Sigmoid colon (tissue), 4 donors: ENCODE measurements around the gene UBE2E2.

ENCODE experiments used
- CTCF ChIP-seq, 4 experiments: fragments of 450-650 bp in 3 of 4; fragments of 200-600 bp in 1 of 4; IDR thresholded peaks; one replicate each; pipeline ENCODE4 v1.5.1; 2016 to 2019; ENCODE audit warnings: antibody characterized with exemption in 4 of 4, mild to moderate bottlenecking in 3 of 4, moderate library complexity in 2 of 4
- EP300 ChIP-seq, 4 donors: sonication (generic); formaldehyde crosslinking; IDR thresholded peaks; one replicate each; pipeline ENCODE4 v1.6.1; 2017; ENCODE audit warnings: antibody characterized with exemption in 4 of 4
- POLR2A ChIP-seq, 2 donors: fragments of 450-650 bp; IDR thresholded peaks; one replicate each; pipeline ENCODE4 v1.6.1; 2016; ENCODE audit warnings: antibody characterized with exemption in 2 of 2, mild to moderate bottlenecking in 2 of 2, moderate library complexity in 2 of 2

GRCh38 chr3:23294770-23295387 is 91.8 kb downstream of the UBE2E2 start:
- TF ChIP-seq POLR2A (IDR thresholded peaks at IDR 0.05) = no peak
- no peak for TF ChIP-seq CTCF (IDR thresholded peaks at IDR 0.05)
- TF ChIP-seq EP300 (IDR thresholded peaks at IDR 0.05) = no peak
